ENCODE data around the gene PCDHGB3.
"Not testable (repeated sequence)": the region's sequence is repeated elsewhere in the genome, so short reads cannot be mapped to it uniquely, and the experiment has no call there.

PCDHGB3 gene

DNA sequence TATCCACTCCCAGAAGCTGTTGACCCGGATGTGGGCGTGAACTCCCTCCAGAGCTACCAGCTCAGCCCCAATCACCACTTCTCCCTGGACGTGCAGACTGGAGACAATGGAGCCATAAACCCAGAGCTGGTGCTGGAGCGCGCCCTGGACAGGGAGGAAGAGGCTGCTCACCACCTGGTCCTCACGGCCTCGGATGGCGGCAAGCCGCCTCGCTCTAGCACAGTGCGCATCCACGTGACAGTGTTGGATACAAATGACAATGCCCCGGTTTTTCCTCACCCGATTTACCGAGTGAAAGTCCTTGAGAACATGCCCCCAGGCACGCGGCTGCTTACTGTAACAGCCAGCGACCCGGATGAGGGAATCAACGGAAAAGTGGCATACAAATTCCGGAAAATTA, 23.2 kb downstream of the PCDHGB3 start:
- DNase-seq, result no peak

DNA sequence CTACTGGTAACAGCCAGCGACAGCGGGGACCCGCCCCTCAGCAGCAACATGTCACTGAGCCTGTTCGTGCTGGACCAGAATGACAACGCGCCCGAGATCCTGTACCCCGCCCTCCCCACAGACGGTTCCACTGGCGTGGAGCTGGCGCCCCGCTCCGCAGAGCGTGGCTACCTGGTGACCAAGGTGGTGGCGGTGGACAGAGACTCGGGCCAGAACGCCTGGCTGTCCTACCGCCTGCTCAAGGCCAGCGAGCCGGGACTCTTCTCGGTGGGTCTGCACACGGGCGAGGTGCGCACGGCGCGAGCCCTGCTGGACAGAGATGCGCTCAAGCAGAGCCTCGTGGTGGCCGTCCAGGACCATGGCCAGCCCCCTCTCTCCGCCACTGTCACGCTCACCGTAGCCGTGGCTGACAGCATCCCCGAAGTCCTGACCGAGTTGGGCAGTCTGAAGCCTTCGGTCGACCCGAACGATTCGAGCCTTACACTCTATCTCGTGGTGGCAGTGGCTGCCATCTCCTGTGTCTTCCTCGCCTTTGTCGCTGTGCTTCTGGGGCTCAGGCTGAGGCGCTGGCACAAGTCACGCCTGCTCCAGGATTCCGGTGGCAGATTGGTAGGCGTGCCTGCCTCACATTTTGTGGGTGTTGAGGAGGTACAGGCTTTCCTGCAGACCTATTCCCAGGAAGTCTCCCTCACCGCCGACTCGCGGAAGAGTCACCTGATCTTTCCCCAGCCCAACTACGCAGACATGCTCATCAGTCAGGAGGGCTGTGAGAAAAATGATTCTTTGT, 24.6 kb downstream of the PCDHGB3 start:
- DNase-seq, result not testable (repeated sequence)

GRCh38 chr5:141397756-141398551, 27.9 kb downstream of the PCDHGB3 start, which contains the start of gene PCDHGB5:
Gene PCDHGB5 (plus strand): TSS chr5:141397947. CDS start chr5:141398128, 181 bp downstream.
- peak in 1 of 2 donors; percentile 37 for DNase-seq

DNA sequence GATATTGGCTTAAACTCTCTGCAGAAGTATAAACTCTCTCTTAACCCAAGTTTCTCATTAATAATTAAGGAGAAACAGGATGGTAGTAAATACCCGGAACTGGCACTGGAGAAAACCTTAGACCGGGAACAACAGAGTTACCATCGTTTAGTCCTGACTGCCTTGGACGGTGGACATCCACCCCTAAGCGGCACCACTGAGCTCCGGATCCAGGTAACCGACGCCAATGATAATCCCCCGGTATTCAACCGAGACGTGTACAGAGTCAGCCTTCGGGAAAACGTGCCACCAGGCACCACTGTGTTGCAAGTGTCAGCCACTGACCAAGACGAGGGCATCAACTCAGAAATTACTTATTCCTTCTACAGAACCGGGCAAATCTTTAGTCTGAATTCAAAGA, 28.6 kb downstream of the PCDHGB3 start:
- no peak for DNase-seq

GRCh38 chr5:141399555-141400258, 29.7 kb downstream of the PCDHGB3 start:
- DNase-seq, result no peak

DNA sequence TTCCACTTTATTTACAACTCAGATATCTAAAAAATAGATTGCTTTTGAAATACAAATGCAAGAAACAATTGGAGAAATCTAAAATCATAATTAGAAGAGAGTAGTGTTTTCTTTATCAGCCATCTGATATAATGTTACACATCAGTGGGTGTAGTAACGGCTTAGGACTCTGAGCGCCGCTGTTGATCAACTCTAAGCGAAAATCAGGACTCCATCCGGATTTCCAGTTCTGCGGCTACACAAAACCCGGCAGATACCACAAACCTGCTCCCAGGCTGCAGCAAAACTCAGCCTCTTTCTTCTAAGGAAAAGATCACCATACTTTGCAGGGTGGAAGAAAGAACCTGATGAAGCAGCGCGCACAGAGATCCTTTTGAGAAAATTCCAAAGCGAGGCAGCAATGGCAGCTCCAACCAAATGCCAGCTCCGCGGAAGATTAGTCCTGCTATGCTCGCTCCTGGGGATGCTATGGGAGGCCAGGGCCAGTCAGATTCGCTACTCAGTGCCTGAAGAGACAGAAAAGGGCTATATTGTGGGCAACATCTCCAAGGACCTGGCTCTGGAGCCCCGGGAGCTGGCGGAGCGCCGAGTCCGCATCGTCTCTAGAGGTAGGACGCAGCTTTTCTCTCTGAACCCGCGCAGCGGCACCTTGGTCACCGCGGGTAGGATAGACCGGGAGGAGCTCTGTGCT, 32.7 kb downstream of the PCDHGB3 start, which contains the start of gene PCDHGA9:
Gene PCDHGA9, plus strand, starts transcription at position 226 of the 691 bp plus-strand sequence. Its CDS starts 175 bp downstream, at position 401.
- DNase-seq, result no peak

GRCh38 chr5:141403387-141403786, 33.3 kb downstream of the PCDHGB3 start:
- DNase-seq, result no peak

GRCh38 chr5:141407790-141408505, 37.9 kb downstream of the PCDHGB3 start, which contains the start of gene PCDHGB6:
Gene PCDHGB6 (plus strand): TSS chr5:141408021. CDS start chr5:141408203, 182 bp downstream.
- DNase-seq, result not testable (repeated sequence)

DNA sequence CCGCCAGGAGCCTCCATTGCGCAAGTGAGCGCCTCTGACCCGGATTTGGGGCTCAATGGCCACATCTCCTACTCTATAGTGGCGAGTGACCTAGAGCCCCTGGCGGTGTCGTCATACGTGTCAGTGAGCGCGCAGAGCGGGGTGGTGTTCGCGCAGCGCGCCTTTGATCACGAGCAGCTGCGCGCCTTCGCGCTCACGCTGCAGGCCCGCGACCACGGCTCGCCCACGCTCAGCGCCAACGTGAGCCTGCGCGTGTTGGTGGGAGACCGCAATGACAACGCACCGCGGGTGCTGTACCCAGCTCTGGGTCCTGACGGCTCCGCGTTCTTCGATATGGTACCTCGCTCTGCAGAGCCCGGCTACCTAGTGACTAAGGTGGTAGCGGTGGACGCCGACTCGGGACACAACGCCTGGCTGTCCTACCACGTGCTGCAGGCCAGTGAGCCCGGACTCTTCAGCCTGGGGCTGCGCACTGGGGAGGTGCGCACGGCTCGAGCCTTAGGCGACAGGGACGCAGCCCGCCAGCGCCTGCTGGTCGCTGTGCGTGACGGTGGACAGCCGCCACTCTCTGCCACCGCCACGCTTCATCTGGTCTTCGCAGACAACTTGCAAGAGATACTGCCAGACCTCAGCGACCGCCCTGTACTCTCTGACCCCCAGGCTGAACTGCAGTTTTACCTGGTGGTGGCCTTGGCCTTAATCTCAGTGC, 39.7 kb downstream of the PCDHGB3 start:
- DNase-seq, result no peak

DNA sequence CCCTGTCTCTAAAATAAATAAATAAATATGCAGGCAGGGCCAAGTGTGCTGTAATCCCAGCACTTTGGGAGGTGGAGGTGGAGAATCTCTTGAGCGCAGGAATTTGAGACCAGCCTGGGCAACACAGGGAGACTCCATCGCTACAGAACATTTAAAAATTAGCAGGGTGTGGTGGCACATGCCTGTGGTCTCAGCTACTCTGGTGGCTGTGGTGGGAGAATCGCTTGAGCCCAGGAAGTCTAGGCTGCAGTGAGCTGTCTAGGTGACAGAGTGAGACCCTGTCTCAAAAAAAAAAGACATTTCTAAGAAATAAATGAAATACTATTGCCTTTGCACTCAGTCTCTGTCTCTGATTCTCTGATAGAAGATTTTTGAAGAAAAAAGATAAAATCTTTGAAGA, 41.5 kb downstream of the PCDHGB3 start:
- no peak for DNase-seq

DNA sequence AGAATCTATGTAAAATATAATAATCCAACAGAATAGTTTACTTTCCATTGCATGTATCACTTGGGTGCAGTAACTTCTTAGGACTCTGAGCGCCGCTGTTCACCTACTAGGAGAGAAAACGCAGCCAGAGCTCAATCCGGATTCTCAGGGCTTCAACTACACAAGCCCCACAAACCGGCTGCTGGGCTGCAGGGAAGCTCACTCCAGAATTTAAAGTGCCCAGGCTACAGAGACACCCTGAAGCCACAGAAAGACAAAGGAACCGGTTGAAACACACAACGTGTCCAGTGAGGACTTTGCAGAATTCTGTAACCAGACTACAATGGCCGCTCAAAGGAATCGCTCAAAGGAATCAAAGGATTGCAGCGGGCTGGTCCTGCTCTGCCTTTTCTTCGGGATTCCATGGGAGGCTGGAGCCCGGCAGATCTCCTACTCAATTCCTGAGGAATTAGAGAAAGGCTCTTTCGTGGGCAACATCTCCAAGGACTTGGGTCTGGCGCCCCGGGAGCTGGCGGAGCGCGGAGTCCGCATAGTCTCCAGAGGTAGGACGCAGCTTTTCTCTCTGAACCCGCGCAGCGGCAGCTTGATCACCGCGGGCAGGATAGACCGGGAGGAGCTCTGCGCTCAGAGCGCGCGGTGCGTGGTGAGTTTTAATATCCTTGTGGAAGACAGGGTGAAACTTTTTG, 43.0 kb downstream of the PCDHGB3 start, which contains the start of gene PCDHGA10:
Gene PCDHGA10, plus strand, starts transcription at position 134 of the 686 bp plus-strand sequence. Its CDS starts 189 bp downstream, at position 323.
- peak; percentile 39 to 41 for DNase-seq

DNA sequence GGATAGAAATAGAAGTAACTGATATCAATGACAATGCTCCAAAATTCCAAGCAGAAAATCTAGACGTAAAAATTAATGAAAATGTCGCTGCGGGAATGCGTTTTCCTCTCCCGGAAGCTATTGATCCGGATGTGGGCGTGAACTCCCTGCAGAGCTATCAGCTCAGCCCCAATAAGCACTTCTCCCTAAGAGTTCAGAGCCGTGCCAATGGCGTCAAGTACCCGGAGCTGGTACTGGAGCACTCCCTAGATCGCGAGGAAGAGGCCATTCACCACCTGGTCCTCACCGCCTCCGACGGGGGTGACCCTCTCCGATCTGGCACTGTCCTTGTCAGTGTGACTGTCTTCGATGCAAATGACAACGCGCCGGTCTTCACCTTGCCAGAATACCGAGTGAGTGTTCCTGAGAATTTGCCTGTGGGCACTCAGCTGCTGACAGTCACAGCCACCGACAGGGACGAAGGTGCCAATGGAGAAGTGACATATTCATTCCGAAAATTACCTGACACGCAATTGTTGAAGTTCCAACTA, 43.6 kb downstream of the PCDHGB3 start:
- no peak for DNase-seq

- not testable (repeated sequence) for DNase-seq
Measured at GRCh38 chr5:141414548-141415274, 44.7 kb downstream of the PCDHGB3 start.

- DNase-seq, result not testable (repeated sequence)
Measured at GRCh38 chr5:141415275-141415618, 45.2 kb downstream of the PCDHGB3 start.

GRCh38 chr5:141417494-141418172, 47.6 kb downstream of the PCDHGB3 start, which contains the start of gene PCDHGB7:
Gene PCDHGB7 (plus strand): TSS chr5:141417677. CDS start chr5:141417860, 183 bp downstream.
- peak; percentile 49 to 50 for DNase-seq

- DNase-seq, result no peak
Measured at GRCh38 chr5:141419074-141419880, 49.2 kb downstream of the PCDHGB3 start.

DNA sequence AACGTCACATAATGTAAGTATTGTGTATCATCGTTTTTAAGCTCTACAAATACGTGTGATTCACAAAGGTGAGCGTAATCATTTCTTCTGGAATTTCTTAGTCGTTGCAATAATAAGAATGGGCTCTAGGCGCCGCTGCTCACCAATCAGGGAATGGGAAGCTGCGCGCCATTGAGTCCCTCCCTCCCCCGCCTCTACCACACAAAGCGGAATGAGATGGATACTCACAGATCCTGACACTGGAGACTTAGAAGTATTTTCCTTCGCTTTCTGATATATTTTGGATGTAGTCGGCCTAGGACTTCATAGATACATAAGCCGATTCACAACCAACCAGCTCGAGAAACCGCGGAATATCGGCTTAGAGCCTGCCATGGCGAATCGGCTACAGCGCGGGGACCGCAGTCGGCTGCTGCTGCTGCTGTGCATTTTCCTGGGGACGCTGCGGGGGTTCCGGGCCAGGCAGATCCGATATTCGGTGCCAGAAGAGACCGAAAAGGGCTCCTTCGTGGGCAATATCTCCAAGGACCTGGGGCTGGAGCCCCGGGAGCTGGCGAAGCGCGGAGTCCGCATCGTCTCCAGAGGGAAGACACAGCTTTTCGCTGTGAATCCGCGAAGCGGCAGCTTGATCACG, 50.9 kb downstream of the PCDHGB3 start, which contains the start of gene PCDHGA11:
Gene PCDHGA11, plus strand, starts transcription at position 197 of the 634 bp plus-strand sequence. Its CDS starts 177 bp downstream, at position 374.
- DNase-seq, result peak; percentile 50 to 54

Data from stimulated activated CD4-positive, alpha-beta T cell treated with anti-CD3 and anti-CD28 coated beads, Interleukin-2, amount 100 ng/mL, for 48 hours (primary cell).